Fibroblast of villous mesenchyme (primary cell): Measurements from ENCODE around the gene GRIPAP1. TPM values are rescaled to one million over a fixed set of nuclear protein-coding genes. Genes with fewer than 3 reads are reported as not detected.

ENCODE experiments used
- DNase-seq: peaks from one replicate; pipeline ENCODE4 v3.0.0-alpha.2; 2010; ENCODE audit warnings: low read depth
- H3K4me3 ChIP-seq: 2 replicates; pipeline ENCODE4 v1.5.1; 2011; ENCODE audit warnings: low read depth, mild to moderate bottlenecking, low read length
- total RNA-seq: library from RNA; depleted of rRNA; stranded (reverse); fragments of >200 nt; gene quantifications from 2 replicates; pipeline ENCODE4 v1.2.3, GENCODE V29; 2012
- TF ChIP-seq, protein P1 (sequence below): IDR thresholded peaks from 2 replicates; pipeline ENCODE4 v1.5.1; 2012; ENCODE audit warnings: low read depth, mild to moderate bottlenecking, low read length; ENCODE audit not compliant: insufficient read depth

The GRIPAP1 gene
- total RNA-seq, 1 donor = 14.2 TPM

DNA sequence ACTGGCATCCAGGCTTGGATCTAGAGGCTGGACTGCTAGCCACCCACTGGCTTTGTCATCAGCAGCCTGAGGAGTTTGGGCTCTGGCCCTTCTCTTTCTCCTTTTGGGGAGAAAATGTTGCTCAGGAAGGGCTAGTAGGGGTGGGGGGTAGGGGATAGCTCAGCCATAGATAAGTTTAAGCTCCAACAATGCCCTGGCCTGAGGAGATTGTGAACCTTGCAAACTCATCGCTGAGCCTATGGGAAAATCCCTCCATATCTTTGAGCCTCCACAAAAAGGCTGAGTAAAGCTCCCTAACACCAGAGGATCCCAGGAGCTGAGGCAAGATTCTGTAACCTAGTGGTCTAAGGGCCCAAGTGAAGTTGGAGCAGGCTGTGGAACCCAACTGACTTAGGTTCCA is 53.5 kb downstream of the GRIPAP1 start:
- no peak for DNase-seq
- TF ChIP-seq, protein P1, sequence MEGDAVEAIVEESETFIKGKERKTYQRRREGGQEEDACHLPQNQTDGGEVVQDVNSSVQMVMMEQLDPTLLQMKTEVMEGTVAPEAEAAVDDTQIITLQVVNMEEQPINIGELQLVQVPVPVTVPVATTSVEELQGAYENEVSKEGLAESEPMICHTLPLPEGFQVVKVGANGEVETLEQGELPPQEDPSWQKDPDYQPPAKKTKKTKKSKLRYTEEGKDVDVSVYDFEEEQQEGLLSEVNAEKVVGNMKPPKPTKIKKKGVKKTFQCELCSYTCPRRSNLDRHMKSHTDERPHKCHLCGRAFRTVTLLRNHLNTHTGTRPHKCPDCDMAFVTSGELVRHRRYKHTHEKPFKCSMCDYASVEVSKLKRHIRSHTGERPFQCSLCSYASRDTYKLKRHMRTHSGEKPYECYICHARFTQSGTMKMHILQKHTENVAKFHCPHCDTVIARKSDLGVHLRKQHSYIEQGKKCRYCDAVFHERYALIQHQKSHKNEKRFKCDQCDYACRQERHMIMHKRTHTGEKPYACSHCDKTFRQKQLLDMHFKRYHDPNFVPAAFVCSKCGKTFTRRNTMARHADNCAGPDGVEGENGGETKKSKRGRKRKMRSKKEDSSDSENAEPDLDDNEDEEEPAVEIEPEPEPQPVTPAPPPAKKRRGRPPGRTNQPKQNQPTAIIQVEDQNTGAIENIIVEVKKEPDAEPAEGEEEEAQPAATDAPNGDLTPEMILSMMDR = no peak
- H3K4me3 ChIP-seq = no peak overlapping the region

- TF ChIP-seq, protein P1 = peak; percentile 71
- H3K4me3 ChIP-seq = no peak overlapping the region
- peak; percentile 57 for DNase-seq
These were observed 56.3 kb downstream of the GRIPAP1 start for GRCh38 chrX:48945517-48946348.

DNA sequence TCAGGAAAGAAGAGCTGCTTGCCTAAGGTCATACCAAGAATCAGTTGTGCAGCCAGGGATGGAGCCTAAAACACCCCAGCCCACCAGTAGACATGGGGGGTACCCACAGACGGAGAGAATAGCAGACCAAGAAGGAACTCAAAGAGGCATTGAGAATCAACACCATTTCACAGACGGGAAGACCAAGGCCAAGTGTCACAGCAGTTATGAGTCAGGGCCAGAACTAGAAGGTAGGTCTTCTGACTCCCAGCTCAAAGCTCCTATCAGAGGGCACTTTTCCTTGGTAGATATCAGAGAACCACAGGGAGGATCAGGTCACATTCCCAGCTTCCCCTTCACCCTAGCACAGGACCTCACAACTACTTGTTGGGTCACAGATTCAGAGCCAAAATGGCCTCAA is 59.2 kb downstream of the GRIPAP1 start:
- TF ChIP-seq, protein P1 = no peak
- no peak overlapping the region for H3K4me3 ChIP-seq
- no peak for DNase-seq

GRCh38 chrX:48940404-48940955 is 61.6 kb downstream of the GRIPAP1 start:
- no peak overlapping the region for H3K4me3 ChIP-seq
- DNase-seq = no peak
- TF ChIP-seq, protein P1 = no peak

- TF ChIP-seq, protein P1 = no peak
- DNase-seq = no peak
- no peak overlapping the region for H3K4me3 ChIP-seq
These were observed 62.4 kb downstream of the GRIPAP1 start for GRCh38 chrX:48939524-48940228.

DNA sequence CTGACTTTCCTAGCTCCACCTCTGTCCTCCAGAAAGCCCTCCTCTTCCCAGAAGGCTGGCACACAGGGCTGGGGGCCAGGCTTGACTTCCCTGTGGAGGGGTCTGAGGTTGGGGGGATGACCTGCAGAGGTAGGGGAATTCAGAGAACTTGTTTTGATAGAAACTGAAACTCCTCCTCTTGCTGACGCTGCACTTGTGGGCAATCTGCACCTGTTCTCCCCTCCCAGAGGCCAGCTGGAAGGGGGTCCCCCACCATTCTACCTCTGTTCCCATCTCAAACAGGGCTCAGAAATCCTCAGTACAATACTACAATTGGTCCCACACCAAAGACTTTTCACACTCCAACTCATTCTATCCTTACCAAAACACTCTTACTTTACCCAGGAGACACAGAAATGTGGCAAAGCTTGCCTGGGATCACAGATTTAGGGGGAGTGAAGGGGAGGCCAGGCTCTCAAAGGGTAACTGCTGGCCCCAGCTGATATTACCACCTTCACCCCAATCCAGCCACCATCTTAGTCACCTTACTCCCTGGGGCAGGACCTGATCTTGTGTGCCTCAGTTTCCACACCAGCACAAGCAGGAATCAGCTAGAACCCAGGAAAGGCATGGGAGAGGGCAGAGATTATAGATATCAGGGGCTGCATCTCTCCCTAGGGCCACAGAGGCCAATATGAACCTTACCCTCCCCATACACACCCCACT is 63.2 kb downstream of the GRIPAP1 start:
- no peak overlapping the region for H3K4me3 ChIP-seq
- TF ChIP-seq, protein P1 = no peak
- no peak for DNase-seq
